GM21447 (cell line): ENCODE results near the gene HTRA1.

Experiments used
- ATAC-seq: cut with Tn5 transposase; IDR thresholded peaks from one replicate; pipeline ENCODE4 v1.9.1; 2021; ENCODE audit not compliant: unreplicated experiment

The HTRA1 gene

GRCh38 chr10:122514045-122514840, 52.9 kb downstream of the HTRA1 start:
- ATAC-seq, result no peak

GRCh38 chr10:122515022-122515424, 53.7 kb downstream of the HTRA1 start:
- no peak for ATAC-seq

- ATAC-seq, result peak; percentile 51
Measured at GRCh38 chr10:122515588-122516231, 54.4 kb downstream of the HTRA1 start.

- no peak for ATAC-seq
Measured at GRCh38 chr10:122516734-122517133, 55.4 kb downstream of the HTRA1 start.

DNA sequence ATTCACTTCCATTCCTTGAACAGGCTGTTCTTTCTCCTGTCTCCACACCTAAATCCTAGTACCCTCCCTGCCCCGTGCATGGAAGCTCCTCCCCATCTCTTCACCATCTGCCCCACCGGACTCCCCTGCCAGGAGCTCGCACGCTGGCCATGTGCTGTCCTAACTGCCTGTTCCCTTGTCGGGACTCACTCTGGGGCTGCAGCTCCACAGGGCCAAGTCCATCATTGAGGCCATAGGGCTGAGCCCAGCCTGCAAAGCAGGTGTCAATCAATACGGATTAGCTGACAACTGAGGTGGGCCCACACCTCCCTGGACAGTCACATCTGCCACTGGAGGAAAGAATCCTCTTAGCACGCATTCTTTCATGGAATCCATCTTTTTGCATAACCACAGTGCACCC, 57.8 kb downstream of the HTRA1 start:
- ATAC-seq, result no peak

DNA sequence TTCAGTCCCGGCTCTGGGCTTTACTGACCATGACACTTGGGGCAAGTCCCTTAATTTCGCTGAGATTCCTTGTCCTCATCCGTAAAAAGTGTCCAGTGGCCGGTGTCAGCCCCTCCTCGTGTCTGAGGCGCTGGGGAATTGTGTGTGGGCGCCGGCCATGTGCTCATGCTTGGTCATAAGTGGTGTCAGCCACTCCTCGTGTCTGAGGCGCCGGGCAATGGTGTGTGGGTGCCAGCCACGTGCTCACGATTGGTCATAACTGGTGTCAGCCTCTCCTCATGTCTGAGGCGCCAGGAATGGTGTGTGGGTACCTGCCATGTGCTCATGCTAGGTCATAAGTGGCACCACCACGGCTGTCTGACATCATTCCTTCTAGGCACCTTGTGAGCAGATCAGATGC, 58.5 kb downstream of the HTRA1 start:
- no peak for ATAC-seq

- ATAC-seq, result no peak
Measured at GRCh38 chr10:122521011-122521410, 59.7 kb downstream of the HTRA1 start.

DNA sequence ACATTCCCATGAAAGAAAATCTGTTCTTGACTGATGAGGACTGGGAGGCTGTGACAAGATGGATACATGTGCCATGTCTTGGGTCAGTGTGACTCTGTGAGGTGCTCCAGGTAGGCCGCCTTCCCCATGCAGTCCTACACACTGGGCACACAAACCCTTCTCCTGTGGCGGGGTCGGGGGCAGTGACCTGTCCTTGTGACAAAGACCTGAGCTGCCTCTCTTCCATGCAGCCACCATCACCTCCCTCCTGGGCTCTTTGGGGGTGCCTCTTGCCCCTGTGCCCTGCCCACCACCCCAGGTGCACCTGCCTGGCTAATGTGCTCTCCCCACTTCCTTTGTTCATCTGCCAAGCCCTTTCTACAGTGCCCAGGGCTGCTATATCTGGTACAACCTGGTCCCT, 63.5 kb downstream of the HTRA1 start:
- no peak for ATAC-seq

DNA sequence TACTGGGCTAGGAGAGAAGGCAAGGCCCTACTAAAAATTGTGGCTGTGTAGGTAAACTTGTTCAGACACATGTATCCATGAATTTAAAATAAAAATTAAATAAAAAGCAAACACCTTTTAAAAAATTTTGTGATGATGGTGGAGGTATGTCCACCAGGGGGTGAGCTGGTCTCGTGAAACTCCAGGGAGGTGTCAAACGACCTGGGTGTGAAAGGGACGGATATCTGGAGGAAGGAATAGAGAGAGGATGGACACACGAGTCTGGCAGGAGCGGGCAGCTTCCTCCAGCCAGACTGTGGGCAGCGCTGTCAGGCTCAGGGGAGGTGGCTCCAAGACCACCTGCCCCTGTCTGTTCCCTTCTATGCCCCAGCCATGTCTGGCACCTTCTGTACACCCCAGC, 64.4 kb downstream of the HTRA1 start:
- ATAC-seq, result no peak

GRCh38 chr10:122526892-122527291, 65.5 kb downstream of the HTRA1 start:
- ATAC-seq, result no peak

GRCh38 chr10:122530177-122530576, 68.8 kb downstream of the HTRA1 start:
- ATAC-seq, result no peak

GRCh38 chr10:122531261-122531660, 69.9 kb downstream of the HTRA1 start:
- no peak for ATAC-seq

- ATAC-seq, result no peak
Measured at GRCh38 chr10:122531939-122532338, 70.6 kb downstream of the HTRA1 start.

- no peak for ATAC-seq
Measured at GRCh38 chr10:122532601-122533296, 71.4 kb downstream of the HTRA1 start.

DNA sequence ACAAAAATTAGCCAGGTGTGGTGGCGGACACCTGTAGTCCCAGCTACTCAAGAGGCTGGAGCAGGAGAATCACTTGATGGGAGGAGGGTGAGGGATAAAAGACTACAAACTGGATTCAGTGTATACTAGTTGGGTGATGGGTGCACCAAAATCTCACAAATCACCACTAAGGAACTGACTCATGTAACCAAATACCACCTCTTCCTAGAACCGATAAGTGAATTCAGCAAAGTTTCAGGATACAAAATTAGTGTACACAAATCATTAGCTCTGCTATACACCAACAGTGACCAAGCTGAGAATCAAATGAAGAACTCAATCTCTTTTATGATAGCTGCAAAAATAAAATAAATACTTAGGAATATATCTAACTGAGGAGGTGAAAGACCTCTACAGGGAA, 76.2 kb downstream of the HTRA1 start:
- ATAC-seq, result no peak

- no peak for ATAC-seq
Measured at GRCh38 chr10:122541541-122542002, 80.2 kb downstream of the HTRA1 start.

- no peak for ATAC-seq
Measured at GRCh38 chr10:122543676-122544445, 82.5 kb downstream of the HTRA1 start.

GRCh38 chr10:122544493-122544892, 83.1 kb downstream of the HTRA1 start:
- ATAC-seq, result no peak

- ATAC-seq, result no peak
Measured at GRCh38 chr10:122546242-122546641, 84.9 kb downstream of the HTRA1 start.

- no peak for ATAC-seq
Measured at GRCh38 chr10:122548407-122549085, 87.2 kb downstream of the HTRA1 start.

- no peak for ATAC-seq
Measured at GRCh38 chr10:122549636-122550035, 88.3 kb downstream of the HTRA1 start.
